Measurements from ENCODE around the gene TMEM190.

Gene TMEM190

DNA sequence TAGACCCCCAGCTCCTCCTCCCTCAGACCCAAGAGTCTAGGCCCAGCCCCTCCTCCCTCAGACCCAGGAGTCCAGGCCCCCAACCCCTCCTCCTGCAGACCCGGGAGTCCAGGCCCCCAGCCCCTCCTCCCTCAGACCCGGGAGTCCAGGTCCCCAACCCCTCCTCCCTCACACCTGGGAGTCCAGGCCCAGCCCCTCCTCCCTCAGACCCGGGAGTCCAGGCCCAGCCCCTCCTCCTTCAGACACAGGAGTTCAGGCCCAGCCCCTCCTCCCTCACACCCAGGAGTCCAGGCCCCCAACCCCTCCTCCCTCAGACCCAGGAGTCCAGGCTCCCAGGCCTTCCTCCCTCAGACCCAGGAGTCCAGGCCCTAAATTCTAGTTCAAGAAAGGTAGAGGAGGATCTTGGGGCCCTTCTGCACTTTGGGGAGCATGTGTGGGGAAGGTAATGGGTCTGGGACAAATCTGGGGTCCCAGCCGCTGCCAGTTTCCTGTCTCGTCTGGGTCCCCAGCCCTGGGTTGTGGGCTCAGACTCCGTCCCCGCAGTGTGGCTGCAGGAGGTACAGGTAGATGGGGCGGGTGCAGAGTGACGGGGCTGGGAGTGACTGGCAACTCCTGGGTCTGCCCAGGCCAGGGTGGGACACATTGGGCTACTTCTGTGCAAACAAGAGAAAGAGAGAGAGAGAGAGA, 3.2 kb upstream of the TMEM190 start:
- DNase-seq (ENCODE audit: low read depth, low spot score) = no peak
- no peak overlapping the region for H3K4me3 ChIP-seq (ENCODE audit: low read depth, low read length)
- in situ Hi-C loops (cut with HindIII; ENCODE audit: low sequenced_read_pairs) = no loop called here
- TF ChIP-seq, protein P1, sequence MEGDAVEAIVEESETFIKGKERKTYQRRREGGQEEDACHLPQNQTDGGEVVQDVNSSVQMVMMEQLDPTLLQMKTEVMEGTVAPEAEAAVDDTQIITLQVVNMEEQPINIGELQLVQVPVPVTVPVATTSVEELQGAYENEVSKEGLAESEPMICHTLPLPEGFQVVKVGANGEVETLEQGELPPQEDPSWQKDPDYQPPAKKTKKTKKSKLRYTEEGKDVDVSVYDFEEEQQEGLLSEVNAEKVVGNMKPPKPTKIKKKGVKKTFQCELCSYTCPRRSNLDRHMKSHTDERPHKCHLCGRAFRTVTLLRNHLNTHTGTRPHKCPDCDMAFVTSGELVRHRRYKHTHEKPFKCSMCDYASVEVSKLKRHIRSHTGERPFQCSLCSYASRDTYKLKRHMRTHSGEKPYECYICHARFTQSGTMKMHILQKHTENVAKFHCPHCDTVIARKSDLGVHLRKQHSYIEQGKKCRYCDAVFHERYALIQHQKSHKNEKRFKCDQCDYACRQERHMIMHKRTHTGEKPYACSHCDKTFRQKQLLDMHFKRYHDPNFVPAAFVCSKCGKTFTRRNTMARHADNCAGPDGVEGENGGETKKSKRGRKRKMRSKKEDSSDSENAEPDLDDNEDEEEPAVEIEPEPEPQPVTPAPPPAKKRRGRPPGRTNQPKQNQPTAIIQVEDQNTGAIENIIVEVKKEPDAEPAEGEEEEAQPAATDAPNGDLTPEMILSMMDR (IDR thresholded peaks at IDR 0.05; ENCODE audit: low read depth, low read length) = no peak

DNA sequence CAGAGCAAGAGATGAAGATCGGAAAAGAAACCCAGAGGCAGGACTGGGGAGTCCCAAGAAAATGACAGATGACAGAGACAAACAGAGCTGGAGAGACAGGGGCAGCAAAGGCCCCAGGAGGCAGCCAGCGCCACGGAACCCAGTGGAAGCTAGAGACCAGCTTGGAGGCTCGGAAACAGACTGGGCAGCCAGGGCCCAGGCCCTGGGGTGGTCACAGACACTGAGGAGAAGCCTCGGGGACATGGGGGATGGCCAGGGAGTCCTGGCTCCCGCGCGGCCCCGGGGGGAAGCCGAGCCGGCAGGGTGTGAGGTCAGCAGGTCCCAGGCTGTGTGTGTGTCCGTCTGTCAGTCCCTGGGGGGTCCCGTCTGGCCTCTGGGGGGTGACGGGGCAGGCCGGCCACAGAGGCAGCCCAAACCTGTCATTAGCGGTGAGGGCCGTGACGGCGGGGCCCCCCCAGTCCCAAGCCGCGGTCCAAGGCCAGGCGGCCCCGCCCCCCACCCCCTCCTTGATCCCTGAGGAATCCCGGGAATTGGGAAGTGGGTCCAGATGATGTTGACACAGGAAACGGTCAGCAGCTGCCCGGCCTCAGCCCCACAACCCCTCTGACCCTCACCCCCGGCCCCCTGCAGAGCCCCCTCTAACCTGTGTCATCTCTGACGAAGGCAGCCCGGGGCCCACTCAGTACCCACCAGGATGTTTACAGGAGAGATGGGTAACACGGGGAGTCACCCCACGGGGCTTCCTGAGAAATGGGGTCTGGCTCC, 2.5 kb upstream of the TMEM190 start:
- TF ChIP-seq, protein P1 (IDR thresholded peaks at IDR 0.05; ENCODE audit: low read depth, low read length) = no peak
- peak; percentile 44 for DNase-seq (ENCODE audit: low read depth, low spot score)
- in situ Hi-C loops (cut with HindIII; ENCODE audit: low sequenced_read_pairs) = no loop called here
- H3K4me3 ChIP-seq (ENCODE audit: low read depth, low read length) = no peak overlapping the region

DNA sequence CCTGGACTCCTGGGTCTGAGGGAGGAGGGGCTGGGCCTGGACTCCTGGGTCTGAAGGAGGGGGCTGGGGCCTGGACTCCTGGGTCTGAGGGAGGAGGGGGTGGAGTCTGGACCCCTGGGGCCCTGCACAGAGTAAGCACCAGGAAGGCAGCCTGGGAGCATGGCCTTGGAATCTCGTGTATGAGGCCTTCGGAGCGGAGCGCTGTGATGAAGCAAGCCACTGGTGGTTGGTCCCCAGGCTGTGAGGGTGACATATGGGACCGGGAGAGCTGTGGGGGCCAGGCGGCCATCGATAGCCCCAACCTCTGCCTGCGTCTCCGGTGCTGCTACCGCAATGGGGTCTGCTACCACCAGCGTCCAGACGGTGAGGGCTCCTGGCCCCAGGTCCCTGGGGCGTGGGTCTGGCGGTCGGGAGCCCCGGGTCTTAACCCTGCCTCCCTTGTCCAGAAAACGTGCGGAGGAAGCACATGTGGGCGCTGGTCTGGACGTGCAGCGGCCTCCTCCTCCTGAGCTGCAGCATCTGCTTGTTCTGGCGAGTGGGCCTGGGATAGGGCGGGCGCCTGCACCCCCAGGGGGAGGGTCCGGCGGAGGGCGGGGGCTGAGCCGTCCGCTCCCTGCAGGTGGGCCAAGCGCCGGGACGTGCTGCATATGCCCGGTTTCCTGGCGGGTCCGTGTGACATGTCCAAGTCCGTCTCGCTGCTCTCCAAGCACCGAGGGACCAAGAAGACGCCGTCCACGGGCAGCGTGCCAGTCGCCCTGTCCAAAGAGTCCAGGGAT, 918 bp downstream of the TMEM190 start:
- DNase-seq (ENCODE audit: low read depth, low spot score) = no peak
- in situ Hi-C loops (cut with HindIII; ENCODE audit: low sequenced_read_pairs) = no loop called here
- TF ChIP-seq, protein P1 (IDR thresholded peaks at IDR 0.05; ENCODE audit: low read depth, low read length) = no peak
- H3K4me3 ChIP-seq (ENCODE audit: low read depth, low read length) = no peak overlapping the region

DNA sequence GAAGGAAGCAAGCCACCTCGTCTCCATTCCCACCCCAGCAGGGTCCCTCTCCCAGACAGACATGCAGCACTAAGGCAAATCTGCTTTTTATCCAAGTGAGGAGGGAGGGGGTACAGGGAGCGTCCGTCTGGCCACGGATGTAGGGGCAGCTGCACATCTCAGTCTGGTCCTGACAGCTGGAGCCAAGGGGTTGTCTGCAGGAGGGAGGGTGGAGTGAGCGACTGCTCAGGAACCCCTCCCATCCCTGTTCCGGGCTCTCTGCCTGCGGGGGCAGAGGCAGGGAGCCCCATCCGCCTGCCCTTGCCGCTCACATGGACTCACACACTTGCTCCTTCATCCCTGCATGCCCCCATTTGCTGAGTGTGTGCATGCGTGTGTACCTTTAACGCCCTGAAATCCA, 2.5 kb downstream of the TMEM190 start:
- DNase-seq (ENCODE audit: low read depth, low spot score) = no peak
- TF ChIP-seq, protein P1 (IDR thresholded peaks at IDR 0.05; ENCODE audit: low read depth, low read length) = no peak
- in situ Hi-C loops (cut with HindIII; ENCODE audit: low sequenced_read_pairs) = no loop called here
- no peak overlapping the region for H3K4me3 ChIP-seq (ENCODE audit: low read depth, low read length)

DNA sequence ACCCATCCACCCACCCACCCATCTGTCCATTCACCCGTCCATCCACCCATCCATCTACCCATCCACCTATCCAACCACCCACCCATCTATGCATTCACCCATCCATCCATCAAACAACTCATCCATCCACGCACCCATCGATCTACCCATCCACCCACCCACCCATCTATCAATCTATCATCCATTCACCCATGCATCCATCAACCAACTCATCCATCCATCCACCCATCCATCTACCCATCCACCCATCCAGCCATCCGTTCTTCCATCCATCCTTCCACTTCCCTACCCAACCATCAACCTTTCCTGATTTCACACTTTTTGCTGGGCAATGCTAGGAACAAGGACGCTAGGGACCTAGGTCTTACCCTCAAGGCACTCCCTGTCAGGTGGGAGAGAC, 5.4 kb downstream of the TMEM190 start:
- TF ChIP-seq, protein P1 (IDR thresholded peaks at IDR 0.05; ENCODE audit: low read depth, low read length) = no peak
- in situ Hi-C loops (cut with HindIII; ENCODE audit: low sequenced_read_pairs) = no loop called here
- no peak overlapping the region for H3K4me3 ChIP-seq (ENCODE audit: low read depth, low read length)
- DNase-seq (ENCODE audit: low read depth, low spot score) = no peak

DNA sequence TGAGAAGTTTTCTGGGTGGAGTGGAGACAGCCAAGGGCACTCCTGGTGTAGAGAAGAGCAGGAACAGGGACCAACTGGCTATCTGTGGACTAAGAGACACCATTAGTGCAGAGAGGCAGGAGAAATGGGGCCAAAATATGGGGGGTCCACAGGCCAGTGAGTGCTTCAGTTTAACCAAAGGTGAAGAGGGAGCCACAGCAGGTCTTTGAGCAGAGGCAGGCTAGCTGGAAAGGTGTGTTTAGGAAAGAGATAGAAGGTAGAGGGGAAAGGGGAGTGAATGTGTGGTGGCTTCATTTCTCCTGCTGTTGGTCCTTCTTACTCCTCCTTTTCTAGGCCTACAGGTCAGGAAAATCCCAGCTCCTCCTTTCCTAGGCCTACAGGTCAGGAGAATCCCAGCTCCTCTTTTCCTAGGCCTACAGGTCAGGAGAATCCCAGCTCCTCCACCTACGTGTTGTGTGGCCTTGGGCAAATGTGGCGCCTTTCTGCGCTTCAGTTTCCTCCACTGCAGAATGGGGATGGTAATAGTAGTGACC, 6.0 kb downstream of the TMEM190 start:
- in situ Hi-C loops (cut with HindIII; ENCODE audit: low sequenced_read_pairs) = no loop called here
- H3K4me3 ChIP-seq (ENCODE audit: low read depth, low read length) = no peak overlapping the region
- DNase-seq (ENCODE audit: low read depth, low spot score) = no peak
- TF ChIP-seq, protein P1 (IDR thresholded peaks at IDR 0.05; ENCODE audit: low read depth, low read length) = no peak

All from astrocyte of the spinal cord (primary cell).